GM19397 (cell line): ENCODE results near the gene ANO10.
"Not testable (repeated sequence)": the region's sequence is repeated elsewhere in the genome, so short reads cannot be mapped to it uniquely, and the experiment has no call there.

Experiments
- ATAC-seq: cut with Tn5 transposase; IDR thresholded peaks from one replicate; pipeline ENCODE4 v1.9.1; 2021; ENCODE audit warnings: mild to moderate bottlenecking, moderate library complexity; ENCODE audit not compliant: unreplicated experiment

ANO10 gene

DNA sequence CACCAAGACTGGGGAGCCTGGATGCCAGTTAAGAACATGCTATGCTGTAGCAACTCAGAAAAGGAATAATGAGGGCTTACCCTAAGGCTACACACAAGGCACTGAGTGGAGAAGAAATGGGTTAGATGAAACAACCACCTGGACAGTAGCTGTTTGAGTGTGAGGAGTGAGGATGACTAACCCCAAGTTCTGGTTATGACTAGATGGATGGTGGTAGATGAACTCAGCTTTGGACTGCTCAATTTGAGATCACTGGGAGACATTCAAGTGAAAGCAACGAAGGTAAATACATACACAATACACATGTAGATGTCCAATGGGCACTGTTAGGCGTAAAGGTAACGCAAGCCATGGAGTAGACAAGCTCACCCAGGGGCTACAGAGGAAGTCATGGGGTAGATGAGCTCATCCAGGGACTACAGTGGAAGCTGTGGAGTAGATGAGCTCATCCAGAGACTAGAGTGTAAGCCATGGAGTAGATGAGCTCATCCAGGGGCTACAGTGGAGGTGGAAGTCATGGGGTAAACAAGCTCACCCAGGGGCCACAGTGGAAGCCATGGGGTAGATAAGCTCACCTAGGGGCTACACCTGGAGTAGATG, 98.3 kb downstream of the ANO10 start:
- ATAC-seq, result no peak

DNA sequence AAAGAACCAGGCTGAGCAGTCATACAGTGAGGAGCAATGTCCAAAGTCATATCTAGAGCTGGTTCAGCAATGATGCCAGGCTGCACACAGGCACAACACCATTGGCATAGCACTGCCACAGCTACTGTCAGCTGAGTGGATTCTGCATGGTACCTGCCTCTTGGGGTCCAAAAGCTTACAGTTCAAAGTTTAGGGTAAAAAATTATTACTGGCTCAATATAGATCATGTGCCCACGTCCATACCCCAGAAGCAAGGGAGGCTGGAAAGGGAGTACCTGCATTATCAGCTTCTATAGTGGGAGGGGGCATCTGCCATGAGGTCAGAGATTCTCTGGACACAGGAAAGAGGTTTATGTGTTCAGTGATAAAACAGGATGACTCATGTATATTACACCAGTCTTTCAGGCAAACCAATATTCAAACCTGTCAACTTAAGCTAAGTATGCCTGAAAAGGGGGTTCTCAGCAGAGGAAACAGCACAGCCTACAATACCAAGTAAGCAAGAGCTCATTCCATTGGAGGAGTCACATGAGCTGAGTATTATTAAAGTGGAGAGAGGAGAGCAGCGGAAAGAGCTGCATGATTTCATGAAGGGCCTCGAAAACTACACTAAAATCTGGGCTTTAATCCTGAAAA, 99.0 kb downstream of the ANO10 start:
- no peak for ATAC-seq

DNA sequence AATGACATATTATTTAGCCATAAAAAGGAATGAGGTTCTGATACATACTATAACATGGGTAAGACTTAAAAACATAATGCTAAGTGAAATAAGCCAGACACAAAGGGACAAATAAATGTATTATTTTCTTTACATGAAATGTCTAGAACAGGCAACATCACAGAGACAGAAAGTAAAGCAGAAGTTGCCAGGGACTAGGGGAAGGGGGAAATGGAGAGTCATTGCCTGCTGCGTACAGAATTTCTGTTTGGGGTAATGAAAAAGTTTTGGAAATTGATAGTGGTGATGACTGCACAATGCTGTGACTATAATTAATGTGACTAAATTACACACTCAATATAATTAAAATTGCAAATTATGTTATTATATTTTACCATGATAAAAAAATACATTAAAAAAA, 99.9 kb downstream of the ANO10 start:
- no peak for ATAC-seq

DNA sequence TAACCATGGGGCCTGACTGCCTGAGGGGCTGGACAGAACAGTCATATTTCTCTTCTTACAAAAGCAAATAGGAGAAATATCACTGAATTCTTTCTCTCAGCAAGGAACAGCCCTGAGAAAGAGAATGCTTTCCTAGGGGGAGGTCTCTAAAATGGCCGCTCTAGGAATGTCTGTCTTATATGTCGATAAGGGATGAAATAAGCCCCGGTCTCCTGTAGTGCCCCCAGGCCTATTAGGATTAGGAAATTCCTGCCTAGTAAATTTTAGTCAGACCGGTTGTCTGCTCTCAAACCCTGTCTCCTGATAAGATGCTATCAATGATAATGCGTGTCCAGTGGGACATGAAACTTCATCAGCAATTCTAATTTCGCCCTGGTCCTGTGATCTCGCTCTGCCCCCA, 103.3 kb downstream of the ANO10 start:
- ATAC-seq, result not testable (repeated sequence)

DNA sequence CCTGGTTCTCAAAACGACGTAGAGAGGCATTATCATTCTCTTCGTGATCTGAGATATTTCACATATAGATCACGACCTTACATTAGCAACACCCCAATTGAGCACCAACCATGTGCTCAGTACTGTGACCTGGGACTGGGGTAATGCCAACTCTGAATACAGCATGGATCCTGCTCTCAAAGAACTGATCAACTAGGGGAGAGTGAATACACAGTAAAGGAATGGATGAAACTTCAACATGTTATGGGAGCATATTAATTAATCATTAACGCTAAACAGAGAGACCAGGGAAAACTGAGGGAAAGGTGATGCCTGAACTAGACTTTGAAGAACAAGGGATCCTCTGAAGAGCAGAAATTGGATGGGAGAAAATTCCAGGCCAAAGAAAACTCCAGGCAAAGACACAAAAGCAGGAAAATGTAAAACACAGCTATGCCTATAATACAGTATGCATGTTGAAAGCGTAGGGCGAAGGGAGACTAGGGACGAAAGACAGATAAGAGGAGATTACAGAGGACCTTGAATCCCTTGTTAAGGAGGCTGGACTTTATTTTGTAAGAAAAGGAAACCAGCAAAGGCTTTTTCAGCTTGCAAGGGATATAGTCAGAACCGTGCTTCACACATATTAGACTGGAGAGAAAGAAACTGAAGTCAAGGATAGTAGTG, 105.7 kb downstream of the ANO10 start:
- ATAC-seq, result no peak

DNA sequence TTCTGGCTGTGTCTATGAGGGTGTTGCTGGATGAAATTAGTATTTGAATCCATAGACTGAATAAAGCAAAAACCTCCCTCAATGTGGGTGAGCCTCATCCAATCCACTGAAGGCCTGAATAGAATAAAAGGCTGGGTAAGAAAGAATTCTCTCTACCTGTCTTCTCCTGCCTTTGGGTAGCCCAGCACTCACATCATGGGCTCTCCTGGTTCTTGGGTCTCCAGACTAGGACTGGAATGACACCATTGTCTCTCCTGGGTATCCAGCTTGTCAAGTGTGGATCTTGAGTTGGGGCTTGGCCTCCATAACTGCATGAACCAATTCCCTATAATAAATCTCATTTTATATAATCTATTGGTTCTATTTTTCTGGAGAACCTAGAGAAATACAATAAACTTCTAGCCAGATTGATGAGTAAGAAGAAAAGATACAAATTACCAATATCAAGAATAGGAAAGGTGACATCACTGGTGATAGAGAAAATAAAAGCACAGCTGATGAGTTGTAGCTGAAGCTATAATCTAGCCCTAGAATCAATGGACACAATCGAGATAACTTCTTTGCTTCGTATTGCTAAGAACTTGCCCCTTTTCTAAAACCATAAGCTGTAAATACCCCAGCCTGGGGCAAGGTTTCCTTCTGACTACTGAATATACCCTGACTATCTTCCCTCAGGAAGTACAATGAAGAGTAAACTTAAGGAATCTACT, 106.4 kb downstream of the ANO10 start:
- no peak for ATAC-seq

DNA sequence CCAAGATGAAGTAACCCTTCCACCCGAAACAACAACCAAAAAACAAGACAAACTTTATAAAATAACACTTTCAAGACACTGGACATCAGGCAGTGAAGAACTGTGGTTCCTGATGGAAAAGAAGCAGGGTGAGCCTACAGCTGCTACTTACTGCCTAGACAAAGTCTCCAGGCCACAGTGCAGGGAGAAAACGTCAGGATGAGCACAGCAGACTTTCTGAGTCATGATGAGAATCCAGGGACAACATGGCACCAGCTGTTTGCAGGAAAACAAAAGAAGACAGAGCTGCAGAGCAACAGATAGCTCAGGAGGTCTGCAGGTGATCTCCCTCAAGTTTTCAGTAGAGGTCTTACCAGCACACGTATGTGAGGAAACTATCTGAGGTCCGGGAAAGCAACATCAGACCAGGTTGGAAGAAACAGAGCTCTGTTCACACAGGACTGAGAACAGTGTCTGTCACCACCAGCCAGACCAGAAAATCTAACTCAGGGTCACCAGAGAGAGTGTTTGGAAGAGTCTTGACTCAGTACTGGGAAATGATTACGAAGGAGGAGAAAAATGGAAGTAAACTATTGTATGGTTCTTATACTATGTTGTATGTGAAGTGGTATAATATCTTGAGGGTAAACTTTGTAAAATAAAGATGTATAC, 108.9 kb downstream of the ANO10 start:
- ATAC-seq, result no peak

DNA sequence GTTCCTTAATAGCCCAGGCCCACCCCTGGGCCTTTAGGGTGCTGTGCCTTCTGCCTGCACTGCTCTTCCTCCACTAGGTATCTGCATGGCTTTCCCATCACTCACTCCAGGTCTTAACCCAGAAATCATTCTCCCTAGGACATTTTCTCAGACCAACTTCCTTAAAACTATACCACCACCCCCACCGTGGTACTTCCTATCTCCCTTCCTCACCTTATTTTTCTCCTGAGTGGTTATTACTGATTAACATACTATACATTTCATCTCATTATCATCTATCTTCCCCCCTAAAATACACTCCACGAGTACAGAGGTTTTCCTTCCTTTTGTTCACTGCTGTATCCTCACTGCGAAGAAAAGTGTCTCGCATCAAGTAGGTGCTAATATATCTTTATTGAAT, 115.2 kb downstream of the ANO10 start:
- no peak for ATAC-seq

DNA sequence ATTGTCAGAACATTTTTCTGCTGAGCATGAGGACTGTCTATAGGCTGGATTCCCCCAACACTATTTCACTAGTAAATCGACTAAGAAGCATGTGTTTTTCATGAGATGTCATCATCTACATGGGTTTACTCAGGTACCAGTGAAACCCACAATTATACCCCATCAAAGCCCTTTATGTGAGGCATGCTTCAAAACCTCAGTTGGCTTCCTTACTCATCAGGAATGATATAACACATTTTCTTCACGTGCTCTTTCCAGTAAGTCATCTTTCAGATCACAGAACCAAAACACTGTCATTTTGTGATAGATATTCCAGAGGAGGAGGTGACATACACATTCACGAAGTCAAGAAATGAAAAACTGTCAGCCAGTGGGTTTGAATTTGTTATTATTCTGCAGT, 116.5 kb downstream of the ANO10 start:
- no peak for ATAC-seq

DNA sequence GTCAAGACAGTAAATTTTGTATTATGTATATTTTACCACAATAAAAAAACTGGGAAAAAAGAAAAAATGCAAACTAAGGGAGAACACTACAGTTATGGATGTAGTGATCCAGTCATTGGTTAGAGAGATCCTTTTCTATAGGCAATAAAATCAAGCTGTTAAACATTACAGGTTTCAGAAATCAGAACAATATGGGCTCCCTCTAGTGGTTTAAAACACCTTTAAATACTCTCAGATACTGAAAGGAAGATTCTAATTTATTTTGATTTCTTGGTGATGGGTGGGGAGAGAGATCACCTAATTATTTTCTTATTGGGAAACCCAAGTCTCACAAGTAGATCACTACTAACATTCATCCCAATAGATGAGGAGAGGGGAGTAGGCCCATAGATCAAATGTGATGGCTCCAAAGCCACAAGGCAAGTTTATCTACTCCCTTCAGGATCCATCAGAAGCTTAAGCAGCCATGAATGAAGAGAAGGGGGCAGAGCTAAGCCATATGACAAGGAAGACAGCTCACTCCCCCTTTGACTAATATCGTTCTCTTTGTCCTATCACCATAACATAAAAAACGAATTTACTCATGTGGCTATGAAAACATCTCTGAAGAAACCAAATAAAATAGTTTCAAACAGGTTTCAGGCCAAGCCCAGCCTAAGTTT, 118.6 kb downstream of the ANO10 start:
- no peak for ATAC-seq

DNA sequence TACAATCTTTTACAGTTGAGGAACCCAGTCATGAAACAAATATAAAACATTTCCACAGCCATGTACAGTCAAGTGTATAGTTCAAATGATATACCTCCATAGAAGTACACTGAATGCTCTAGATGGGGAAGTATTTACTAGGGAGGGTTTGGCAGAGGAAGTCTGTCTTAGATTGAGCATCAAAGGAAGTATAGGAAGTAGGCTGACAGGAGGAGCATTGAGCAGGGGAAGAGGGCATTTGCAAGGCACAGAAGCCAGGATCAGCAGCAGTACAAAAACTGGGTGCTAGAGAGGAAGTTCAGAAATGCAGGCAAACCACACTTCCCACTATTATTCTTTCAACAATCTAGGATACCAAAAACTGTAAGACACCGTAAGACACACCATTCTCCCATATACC, 122.6 kb downstream of the ANO10 start:
- no peak for ATAC-seq

DNA sequence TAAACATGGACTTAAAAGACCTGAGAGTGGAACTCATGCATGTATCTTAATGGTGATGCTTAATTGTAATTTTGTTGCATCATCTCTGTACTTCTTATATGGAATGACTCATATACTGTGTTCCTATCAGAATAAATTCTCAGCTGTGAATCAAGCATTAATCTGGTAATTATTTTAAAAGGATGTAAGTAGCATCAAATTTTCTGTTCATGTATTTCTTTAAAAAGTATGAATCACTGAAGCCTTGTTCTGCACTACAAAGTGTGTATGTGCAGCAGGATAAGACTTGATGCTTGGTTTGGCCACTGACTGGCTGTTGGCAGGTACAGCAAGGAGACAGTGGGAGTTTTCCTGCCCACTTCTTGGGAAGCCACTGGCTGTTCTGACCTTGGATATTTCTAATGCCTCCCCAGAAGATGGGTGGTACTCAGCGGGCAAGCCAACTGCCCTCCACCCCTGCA, 123.9 kb downstream of the ANO10 start:
- no peak for ATAC-seq

DNA sequence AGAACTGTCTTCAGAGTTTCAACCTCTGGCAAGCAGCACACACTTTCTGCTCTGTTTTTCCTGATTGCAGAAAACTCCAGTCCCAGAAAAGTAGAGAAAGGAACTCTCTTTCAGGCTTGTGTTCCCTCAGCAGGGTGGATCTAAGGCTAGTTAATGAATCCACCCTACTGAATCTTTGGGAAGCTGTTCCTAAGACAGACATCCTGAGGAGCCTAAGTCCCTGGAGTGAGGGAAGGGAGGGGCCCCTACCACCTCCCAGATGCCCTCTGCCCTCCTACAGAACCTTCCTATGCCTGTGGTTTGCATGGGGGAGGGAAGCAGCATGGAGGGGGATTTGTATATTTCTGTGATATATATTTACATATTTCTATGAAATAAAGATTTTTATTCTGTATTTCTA, 124.4 kb downstream of the ANO10 start:
- no peak for ATAC-seq

DNA sequence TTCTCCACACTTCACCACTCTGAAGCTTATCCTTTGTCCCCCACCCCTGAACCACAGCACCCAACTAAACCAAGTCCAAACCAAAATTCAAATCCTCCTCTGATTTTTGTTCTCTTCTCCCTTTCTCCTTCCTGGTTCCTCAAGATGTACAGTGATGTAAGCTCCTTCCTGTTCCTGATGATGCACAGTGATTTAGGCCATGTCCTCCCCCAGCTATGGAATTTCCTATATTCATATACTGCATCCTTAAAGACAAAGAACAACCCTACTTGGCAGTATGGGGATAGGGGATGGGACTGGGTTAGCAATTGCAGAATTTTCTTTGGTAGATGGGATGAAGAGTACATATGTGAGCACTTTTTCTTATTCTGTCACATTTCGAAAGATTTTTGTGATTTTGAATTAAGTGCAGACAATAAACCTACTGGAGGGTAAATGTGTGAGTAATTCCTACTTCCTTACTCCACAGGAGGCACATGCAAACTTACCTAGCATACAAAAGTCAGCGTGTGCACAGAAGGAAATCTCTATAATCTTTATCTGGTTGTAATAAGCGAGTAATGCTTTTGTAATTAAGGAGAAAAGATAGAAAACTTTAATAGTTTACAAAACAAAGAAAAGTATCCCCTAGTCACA, 125.0 kb downstream of the ANO10 start:
- no peak for ATAC-seq

DNA sequence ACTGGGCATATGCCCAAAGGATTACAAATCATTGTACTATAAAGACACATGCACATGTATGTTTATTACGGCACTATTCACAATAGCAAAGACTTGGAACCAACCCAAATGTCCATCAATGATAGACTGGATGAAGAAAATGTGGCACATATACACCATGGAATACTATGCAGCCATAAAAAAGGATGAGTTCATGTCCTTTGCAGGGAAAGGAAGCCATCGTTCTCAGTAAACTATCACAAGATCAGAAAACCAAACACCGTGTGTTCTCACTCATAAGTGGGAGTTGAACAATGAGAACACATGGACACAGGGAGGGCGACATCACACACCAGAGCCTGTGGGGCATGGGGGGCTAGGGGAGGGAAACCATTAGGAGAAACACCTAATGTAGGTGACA, 128.9 kb downstream of the ANO10 start:
- not testable (repeated sequence) for ATAC-seq

DNA sequence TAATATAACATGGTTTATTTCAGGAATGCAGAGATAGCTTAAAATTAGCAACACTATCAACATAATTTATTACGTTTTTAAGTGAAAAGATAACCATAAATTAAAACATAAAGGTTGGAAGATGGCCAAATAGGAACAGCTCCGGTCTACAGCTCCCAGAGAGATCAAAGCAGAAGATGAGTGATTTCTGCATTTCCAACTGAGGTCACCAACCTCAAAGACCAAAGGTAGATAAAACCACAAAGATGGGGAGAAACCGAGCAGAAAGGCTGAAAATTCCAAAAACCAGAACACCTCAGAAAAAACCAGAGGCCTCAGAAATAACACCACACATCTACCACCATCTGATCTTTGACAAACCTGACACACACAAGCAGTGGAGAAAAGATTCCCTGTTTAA, 130.0 kb downstream of the ANO10 start:
- ATAC-seq, result not testable (repeated sequence)

DNA sequence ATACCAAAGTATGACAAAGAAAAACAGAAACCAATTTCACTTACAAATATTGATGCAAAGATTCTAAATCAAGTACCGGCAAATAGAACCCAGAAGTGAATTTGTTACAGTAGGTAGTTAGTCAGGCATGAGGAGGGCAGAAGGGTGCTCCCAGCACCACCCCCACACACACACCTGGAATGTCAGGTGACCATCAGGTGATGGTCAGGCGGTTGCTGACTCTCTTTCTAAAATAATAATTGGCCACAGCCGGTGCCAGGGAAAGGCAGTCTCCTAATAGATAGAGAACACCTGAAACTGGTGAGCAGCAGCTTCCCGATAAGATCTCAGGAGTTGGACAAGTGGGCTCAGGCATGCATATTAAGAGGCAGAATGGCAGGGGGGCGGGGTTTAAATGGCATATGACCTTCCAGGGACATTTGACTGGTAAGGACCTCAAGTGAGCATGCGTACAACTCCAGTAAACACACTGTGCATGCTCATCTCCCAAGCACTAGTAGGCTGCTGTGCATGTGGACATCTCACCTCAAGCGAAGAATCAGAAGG, 131.1 kb downstream of the ANO10 start:
- ATAC-seq, result no peak

DNA sequence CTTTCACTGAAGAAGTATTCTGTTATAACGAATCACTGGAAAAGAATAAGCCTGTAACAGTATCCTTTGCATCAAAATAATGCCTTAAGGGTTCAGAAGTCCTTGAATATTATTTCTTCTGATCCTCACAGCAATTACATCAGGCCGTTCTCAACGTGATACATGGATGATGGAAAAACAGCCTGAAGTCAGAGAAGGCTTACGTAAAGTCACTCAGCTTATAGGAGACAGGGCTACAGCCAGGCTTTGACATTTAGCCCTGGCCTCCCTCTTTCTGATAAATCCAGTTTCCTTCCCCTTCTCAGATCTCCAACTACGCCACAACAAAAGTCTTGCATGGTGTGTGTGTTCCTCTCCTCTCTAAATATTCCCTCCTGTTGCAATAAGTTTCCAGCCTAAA, 131.9 kb downstream of the ANO10 start:
- no peak for ATAC-seq

DNA sequence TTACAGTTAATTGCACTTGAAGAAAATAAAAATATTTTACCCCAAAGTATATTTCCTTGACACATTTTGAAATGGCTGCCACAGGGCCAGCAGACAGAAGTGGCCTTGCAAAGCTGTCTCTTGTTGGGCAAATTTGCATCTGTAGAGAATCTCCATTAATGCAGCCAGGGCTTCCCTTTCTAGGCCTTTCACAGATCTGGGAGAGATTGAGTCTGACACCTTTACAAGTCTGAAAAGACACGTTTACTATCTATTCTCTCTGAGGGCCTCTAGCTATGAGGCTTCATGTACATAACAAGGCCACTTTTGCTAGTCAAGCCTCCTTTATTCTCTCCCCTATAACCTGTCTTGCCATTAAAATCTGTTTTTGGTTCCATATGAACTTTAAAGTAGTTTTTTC, 135.9 kb downstream of the ANO10 start:
- ATAC-seq, result no peak

DNA sequence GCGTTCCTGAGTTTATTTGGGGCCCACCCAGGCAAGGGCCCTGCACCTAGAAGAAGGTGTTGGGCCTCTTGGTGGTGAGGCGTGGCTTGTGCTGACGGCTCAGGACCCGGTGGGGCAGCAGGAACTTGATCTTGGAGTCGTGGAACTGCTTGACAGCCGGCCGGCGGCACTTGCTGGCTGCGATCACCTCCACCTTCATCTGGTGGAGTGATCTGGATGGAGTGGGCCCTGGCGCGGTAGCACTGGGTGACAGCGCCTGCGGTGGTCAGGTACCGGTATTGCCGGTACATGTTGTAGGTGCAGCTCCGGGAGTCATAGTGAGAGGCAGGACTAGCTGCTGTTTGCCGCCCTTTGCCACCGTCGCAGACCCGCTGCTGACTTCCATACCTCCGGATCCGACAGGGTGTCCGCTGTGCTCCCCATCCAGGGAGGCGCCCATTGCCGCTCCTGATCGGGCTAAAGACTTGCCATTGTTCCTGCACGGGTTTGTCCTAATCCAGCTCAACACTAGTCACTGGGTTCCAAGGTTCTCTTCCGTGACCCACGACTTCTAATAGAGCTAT, 136.8 kb downstream of the ANO10 start:
- no peak for ATAC-seq
